ENCODE data around the gene NAA80. TPM values are rescaled to one million over a fixed set of nuclear protein-coding genes. Genes with fewer than 3 reads are reported as not detected.
"Not testable (repeated sequence)": the region's sequence is repeated elsewhere in the genome, so short reads cannot be mapped to it uniquely, and the experiment has no call there.

NAA80 gene
- polyA plus RNA-seq, 2 donors = 6.9 to 11.2 TPM

DNA sequence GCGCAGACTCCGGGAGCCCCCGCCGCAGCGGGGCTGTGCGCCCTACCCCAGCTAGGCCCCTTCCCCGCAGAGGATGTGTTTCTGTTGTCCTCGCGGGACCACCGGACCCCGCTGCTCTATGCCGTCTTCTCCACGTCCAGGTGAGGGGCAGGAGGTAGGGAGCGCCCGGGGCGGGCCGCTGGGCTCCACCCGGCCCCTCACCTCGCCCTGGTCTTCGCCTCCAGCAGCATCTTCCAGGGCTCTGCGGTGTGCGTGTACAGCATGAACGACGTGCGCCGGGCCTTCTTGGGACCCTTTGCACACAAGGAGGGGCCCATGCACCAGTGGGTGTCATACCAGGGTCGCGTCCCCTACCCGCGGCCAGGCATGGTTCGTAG, 25.5 kb downstream of the NAA80 start:
- 60 to 64% methylated on average over 31 of the region's 31 CpGs for WGBS, 2 donors
- H3K36me3 ChIP-seq (ENCODE audit: control insufficient read depth in 2 of 2, insufficient read depth in 2 of 2, low read length in 1 of 2) = peaks cover 0 to 3% of the 10 kb centered on the region in 2 donors
- peaks cover 9 to 22% of the 10 kb centered on the region in 2 donors for H3K4me1 ChIP-seq (ENCODE audit: control insufficient read depth in 2 of 2, insufficient read depth in 2 of 2, low read length in 1 of 2)
- no peaks in the 10 kb centered on the region for H3K27me3 ChIP-seq (ENCODE audit: control insufficient read depth in 1 of 2, insufficient read depth in 2 of 2, low read length in 2 of 2)
- H3K9me3 ChIP-seq (ENCODE audit: control insufficient read depth in 2 of 2, insufficient read depth in 1 of 2, low read depth in 1 of 2, low read length in 1 of 2) = no peaks in the 10 kb centered on the region
- H3K4me3 ChIP-seq (ENCODE audit: low read depth in 1 of 2, low read length in 2 of 2) = no peak overlapping the region
- H3K27ac ChIP-seq (ENCODE audit: low read depth in 2 of 2, low read length in 1 of 2) = no peak overlapping the region

DNA sequence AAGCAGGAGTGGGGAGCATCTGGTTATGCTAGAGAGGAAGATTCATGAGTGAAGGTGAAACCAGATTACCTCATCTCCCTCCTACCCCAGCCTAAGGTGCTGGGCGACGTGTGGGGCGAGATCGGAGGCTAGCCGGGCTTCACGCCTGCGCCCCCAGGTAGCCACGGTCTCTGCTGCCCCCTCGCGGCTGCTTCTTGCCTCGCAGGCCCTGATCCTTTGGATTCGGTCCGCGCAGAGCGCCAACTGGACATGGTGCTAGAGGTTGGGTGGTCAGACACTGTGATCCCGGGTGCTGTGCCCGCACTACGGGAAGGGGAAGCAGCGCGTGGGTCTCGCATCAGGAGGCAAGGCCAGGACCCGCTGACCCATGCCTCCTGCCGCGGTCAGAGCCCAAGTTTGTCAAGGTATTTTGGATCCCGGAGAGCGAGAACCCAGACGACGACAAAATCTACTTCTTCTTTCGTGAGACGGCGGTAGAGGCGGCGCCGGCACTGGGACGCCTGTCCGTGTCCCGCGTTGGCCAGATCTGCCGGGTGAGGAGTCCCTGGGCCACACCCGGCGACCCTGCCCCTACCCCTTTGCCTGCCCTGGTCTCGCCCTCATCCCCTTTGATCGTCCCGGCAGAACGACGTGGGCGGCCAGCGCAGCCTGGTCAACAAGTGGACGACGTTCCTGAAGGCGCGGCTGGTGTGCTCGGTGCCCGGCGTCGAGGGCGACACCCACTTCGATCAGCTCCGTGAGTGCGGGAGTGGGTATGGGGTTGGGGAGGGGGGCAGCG, 26.1 kb downstream of the NAA80 start:
- Histone ChIP-seq H3K36me3 (ENCODE audit: control insufficient read depth in 2 of 2, insufficient read depth in 2 of 2, low read length in 1 of 2) (no peaks in the 10 kb centered on the region), H3K9me3 (ENCODE audit: control insufficient read depth in 2 of 2, insufficient read depth in 1 of 2, low read depth in 1 of 2, low read length in 1 of 2) (no peaks in the 10 kb centered on the region), H3K27me3 (ENCODE audit: control insufficient read depth in 1 of 2, insufficient read depth in 2 of 2, low read length in 2 of 2) (no peaks in the 10 kb centered on the region), H3K27ac (ENCODE audit: low read depth in 2 of 2, low read length in 1 of 2) (peak overlapping the region in 1 of 2 donors; percentile 36), H3K4me3 (ENCODE audit: low read depth in 1 of 2, low read length in 2 of 2) (peak overlapping the region; percentile 30 to 34), H3K4me1 (ENCODE audit: control insufficient read depth in 2 of 2, insufficient read depth in 2 of 2, low read length in 1 of 2) (peaks cover 9 to 28% of the 10 kb centered on the region in 2 donors)
- WGBS, 2 donors = 7% methylated on average over 59 to 61 of the region's 61 CpGs

DNA sequence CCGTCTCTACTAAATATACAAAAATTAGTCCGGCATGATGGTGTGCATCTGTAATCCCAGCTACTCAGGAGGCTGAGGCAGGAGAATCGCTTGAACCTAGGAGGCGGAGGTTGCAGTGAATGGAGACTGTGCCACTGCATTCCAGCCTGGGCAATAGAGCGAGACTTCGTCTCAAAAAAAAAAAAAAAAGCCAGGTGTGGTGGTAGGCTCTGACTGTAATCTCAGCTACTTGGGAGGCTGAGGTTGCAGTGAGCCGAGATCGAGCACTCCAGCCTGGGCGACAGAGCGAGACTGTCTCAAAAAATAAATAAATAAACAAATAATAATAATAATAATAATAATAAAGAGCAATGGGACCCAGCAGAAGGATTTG, 26.7 kb downstream of the NAA80 start:
- not testable (repeated sequence) for H3K36me3 ChIP-seq (ENCODE audit: control insufficient read depth in 2 of 2, insufficient read depth in 2 of 2, low read length in 1 of 2); H3K9me3 ChIP-seq (ENCODE audit: control insufficient read depth in 2 of 2, insufficient read depth in 1 of 2, low read depth in 1 of 2, low read length in 1 of 2); H3K27me3 ChIP-seq (ENCODE audit: control insufficient read depth in 1 of 2, insufficient read depth in 2 of 2, low read length in 2 of 2); H3K4me3 ChIP-seq (ENCODE audit: low read depth in 1 of 2, low read length in 2 of 2); H3K27ac ChIP-seq (ENCODE audit: low read depth in 2 of 2, low read length in 1 of 2)
- WGBS, 2 donors = 54 to 63% methylated on average over 10 of the region's 10 CpGs
- H3K4me1 ChIP-seq (ENCODE audit: control insufficient read depth in 2 of 2, insufficient read depth in 2 of 2, low read length in 1 of 2) = peaks cover 13 to 34% of the 10 kb centered on the region in 2 donors

DNA sequence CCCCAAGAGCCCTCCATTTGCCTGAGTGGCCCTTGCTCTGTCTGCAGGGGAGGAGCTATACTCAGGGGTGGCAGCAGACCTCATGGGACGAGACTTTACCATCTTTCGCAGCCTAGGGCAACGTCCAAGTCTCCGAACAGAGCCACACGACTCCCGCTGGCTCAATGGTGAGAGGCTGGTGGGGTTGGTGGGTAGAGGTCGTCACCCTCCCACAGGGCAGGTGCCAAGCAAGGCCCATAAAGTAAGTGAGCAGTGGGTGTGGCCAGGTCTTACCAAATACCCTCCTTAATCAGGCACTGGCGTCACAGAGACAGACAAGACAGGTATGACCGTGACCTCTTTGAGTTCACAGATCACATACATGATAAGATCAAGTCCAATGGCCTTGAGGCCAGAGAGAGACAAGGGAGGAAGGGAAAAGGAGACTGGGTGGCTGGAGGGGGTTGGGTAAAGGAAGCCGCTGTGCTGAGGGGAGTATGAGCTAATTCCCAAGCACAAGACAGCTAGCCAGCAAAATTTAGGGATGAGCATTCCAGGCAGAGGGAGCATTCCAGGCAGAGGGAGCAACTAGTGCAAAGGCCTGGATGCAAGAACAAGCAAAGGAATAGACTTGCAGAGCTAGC, 27.8 kb downstream of the NAA80 start:
- H3K4me3 ChIP-seq (ENCODE audit: low read depth in 1 of 2, low read length in 2 of 2) = no peak overlapping the region
- no peaks in the 10 kb centered on the region for H3K27me3 ChIP-seq (ENCODE audit: control insufficient read depth in 1 of 2, insufficient read depth in 2 of 2, low read length in 2 of 2)
- no peak overlapping the region for H3K27ac ChIP-seq (ENCODE audit: low read depth in 2 of 2, low read length in 1 of 2)
- H3K36me3 ChIP-seq (ENCODE audit: control insufficient read depth in 2 of 2, insufficient read depth in 2 of 2, low read length in 1 of 2) = no peaks in the 10 kb centered on the region
- no peaks in the 10 kb centered on the region for H3K9me3 ChIP-seq (ENCODE audit: control insufficient read depth in 2 of 2, insufficient read depth in 1 of 2, low read depth in 1 of 2, low read length in 1 of 2)
- peaks cover 13 to 34% of the 10 kb centered on the region in 2 donors for H3K4me1 ChIP-seq (ENCODE audit: control insufficient read depth in 2 of 2, insufficient read depth in 2 of 2, low read length in 1 of 2)
- WGBS, 2 donors = 73 to 84% methylated on average over 10 of the region's 10 CpGs

DNA sequence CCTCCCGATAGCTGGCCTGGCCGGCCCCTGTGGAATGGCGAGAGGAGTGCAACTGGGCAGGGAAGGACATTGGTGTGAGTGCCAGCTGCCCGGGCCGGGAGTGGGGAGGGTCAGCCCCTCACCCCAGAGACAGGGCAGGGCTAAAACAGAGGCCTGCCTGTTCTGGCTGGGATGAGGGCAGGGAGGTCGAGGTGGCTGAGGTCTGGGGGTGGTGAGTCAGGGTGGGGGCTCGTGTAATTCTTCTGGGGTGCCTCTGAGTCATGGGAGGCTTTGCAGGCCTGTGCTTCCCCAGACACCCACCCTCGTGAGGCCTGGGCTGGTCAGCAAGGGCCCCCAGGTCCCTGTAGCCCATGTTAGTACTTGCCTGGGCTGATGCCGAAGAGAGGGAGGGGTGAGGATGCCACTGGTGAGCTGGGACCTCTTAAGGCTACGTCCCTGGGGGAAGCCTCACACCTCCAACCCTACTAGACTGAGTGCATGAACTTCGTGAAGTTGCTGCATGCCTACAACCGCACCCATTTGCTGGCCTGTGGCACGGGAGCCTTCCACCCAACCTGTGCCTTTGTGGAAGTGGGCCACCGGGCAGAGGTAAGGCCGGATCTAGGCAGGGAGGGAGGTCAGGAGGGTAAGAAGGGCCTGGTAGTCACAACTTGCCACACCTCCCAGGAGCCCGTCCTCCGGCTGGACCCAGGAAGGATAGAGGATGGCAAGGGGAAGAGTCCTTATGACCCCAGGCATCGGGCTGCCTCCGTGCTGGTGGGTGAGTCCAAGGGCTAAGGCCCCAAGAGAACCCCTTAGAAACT, 28.6 kb downstream of the NAA80 start:
- no peak overlapping the region for H3K4me3 ChIP-seq (ENCODE audit: low read depth in 1 of 2, low read length in 2 of 2)
- peaks cover 13 to 34% of the 10 kb centered on the region in 2 donors for H3K4me1 ChIP-seq (ENCODE audit: control insufficient read depth in 2 of 2, insufficient read depth in 2 of 2, low read length in 1 of 2)
- no peaks in the 10 kb centered on the region for H3K9me3 ChIP-seq (ENCODE audit: control insufficient read depth in 2 of 2, insufficient read depth in 1 of 2, low read depth in 1 of 2, low read length in 1 of 2)
- no peaks in the 10 kb centered on the region for H3K36me3 ChIP-seq (ENCODE audit: control insufficient read depth in 2 of 2, insufficient read depth in 2 of 2, low read length in 1 of 2)
- WGBS, 2 donors = 74% methylated on average over 19 of the region's 19 CpGs
- H3K27ac ChIP-seq (ENCODE audit: low read depth in 2 of 2, low read length in 1 of 2) = no peak overlapping the region
- no peaks in the 10 kb centered on the region for H3K27me3 ChIP-seq (ENCODE audit: control insufficient read depth in 1 of 2, insufficient read depth in 2 of 2, low read length in 2 of 2)

DNA sequence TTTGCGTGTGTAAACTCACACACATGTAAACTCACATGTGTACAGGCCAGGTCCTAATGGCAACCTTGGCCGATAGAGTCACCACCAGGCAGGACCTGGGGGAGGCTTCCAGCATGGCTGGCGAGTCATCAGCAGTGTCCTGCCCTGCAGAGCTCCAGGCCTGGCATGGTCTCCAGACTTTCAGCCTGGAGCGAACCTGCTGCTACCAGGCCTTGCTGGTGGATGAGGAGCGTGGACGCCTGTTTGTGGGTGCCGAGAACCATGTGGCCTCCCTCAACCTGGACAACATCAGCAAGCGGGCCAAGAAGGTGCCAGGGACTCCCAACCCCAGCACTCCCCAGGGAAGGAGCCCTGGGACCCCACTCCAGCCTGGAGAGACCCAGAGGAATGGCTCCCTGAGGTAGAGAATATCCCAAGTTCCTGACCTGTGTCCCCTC, 29.2 kb downstream of the NAA80 start:
- Histone ChIP-seq H3K4me3 (ENCODE audit: low read depth in 1 of 2, low read length in 2 of 2) (no peak overlapping the region), H3K4me1 (ENCODE audit: control insufficient read depth in 2 of 2, insufficient read depth in 2 of 2, low read length in 1 of 2) (peaks cover 13 to 39% of the 10 kb centered on the region in 2 donors), H3K36me3 (ENCODE audit: control insufficient read depth in 2 of 2, insufficient read depth in 2 of 2, low read length in 1 of 2) (no peaks in the 10 kb centered on the region), H3K27ac (ENCODE audit: low read depth in 2 of 2, low read length in 1 of 2) (peak overlapping the region in 1 of 2 donors; percentile 77), H3K27me3 (ENCODE audit: control insufficient read depth in 1 of 2, insufficient read depth in 2 of 2, low read length in 2 of 2) (no peaks in the 10 kb centered on the region), H3K9me3 (ENCODE audit: control insufficient read depth in 2 of 2, insufficient read depth in 1 of 2, low read depth in 1 of 2, low read length in 1 of 2) (no peaks in the 10 kb centered on the region)
- WGBS, 2 donors = 67 to 77% methylated on average over 8 of the region's 8 CpGs

DNA sequence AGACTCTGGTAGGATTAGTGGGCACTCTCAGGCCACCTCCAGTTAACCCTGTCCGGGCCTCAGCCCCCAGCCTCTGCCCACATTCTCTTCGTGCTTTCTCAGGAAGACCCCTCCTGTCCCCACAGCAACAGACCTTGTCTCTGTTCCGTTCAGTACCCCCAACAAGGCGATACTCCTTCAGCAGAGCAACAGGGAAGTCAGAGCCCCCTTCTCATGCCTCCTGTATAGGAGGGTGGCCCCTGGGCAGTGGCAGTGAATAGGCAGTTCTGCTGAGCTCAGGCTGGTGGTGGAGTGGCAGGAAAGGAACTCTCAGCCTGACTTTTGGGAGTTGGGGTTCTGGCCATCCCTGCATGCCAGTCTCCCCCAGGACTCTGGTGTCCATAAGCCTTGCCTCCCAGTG, 29.7 kb downstream of the NAA80 start:
- Histone ChIP-seq H3K27me3 (ENCODE audit: control insufficient read depth in 1 of 2, insufficient read depth in 2 of 2, low read length in 2 of 2) (no peaks in the 10 kb centered on the region), H3K9me3 (ENCODE audit: control insufficient read depth in 2 of 2, insufficient read depth in 1 of 2, low read depth in 1 of 2, low read length in 1 of 2) (no peaks in the 10 kb centered on the region), H3K4me1 (ENCODE audit: control insufficient read depth in 2 of 2, insufficient read depth in 2 of 2, low read length in 1 of 2) (peaks cover 13 to 39% of the 10 kb centered on the region in 2 donors), H3K36me3 (ENCODE audit: control insufficient read depth in 2 of 2, insufficient read depth in 2 of 2, low read length in 1 of 2) (no peaks in the 10 kb centered on the region), H3K4me3 (ENCODE audit: low read depth in 1 of 2, low read length in 2 of 2) (no peak overlapping the region), H3K27ac (ENCODE audit: low read depth in 2 of 2, low read length in 1 of 2) (peak overlapping the region; percentile 5 to 77)
- WGBS, 2 donors = 43 to 48% methylated on average over 4 of the region's 4 CpGs

DNA sequence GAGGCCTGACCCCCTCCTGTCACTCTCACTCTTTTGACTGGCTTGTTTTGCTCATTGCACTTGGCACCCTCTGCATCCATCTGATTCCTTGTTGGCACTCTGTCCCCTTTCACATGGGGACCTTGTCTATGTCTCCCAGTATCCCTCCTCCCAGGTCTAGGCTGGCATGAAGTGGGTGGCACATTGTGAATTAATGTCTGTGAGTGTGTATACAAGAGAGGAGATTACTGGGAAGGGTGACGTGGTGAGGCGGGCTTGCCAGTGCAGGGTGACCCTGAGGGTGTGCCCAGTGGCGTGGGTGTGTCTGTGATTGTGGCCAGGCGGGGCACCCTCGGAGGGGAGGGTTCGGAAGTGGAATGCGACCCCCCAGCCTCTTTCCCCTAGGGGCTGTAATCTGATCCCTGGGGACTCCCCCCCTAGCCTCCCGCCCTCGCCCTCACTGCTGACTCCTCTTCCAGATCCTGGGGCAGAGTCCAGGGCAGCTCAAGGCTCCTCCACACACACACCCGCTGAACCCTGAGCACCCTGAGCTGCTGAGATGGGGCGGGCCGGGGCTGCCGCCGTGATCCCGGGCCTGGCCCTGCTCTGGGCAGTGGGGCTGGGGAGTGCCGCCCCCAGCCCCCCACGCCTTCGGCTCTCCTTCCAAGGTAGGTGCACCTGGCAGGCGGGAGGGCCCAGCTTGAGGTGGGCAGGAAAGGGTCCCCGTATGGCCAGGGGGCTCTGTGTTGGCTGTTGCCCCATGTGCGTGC, 30.3 kb downstream of the NAA80 start, which contains the start of gene SEMA3B:
SEMA3B (plus strand) TSS at position 445 of the 749 bp plus-strand sequence; CDS start at position 539, 94 bp downstream.
- Histone ChIP-seq H3K36me3 (ENCODE audit: control insufficient read depth in 2 of 2, insufficient read depth in 2 of 2, low read length in 1 of 2) (no peaks in the 10 kb centered on the region), H3K4me1 (ENCODE audit: control insufficient read depth in 2 of 2, insufficient read depth in 2 of 2, low read length in 1 of 2) (peaks cover 13 to 39% of the 10 kb centered on the region in 2 donors), H3K27me3 (ENCODE audit: control insufficient read depth in 1 of 2, insufficient read depth in 2 of 2, low read length in 2 of 2) (no peaks in the 10 kb centered on the region), H3K4me3 (ENCODE audit: low read depth in 1 of 2, low read length in 2 of 2) (no peak within 1 kb of the TSS), H3K27ac (ENCODE audit: low read depth in 2 of 2, low read length in 1 of 2) (peak within 1 kb of the TSS; percentile 20 to 77), H3K9me3 (ENCODE audit: control insufficient read depth in 2 of 2, insufficient read depth in 1 of 2, low read depth in 1 of 2, low read length in 1 of 2) (no peaks in the 10 kb centered on the region)
- WGBS, 2 donors = 25 to 31% methylated on average over 19 to 21 of the region's 21 CpGs

DNA sequence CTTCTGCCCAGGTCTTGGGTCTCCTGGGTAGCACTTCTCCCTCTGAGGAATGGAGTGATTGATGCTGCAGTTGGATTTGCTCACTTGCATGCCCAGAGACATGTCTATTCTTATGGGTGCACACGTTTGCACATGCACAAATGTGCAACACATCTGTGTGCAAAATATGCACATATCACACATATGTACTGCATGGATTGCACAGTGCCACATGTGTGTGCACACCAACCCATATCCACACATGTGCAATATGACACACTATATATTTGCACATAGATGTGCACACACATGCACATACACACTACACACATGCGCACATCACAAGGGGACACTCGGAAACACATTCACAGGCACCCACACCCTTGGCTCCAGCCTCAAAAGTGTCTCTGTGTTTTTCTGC, 30.9 kb downstream of the NAA80 start:
- H3K4me1 ChIP-seq (ENCODE audit: control insufficient read depth in 2 of 2, insufficient read depth in 2 of 2, low read length in 1 of 2) = peaks cover 13 to 37% of the 10 kb centered on the region in 2 donors

More for the DNA sequence above, 30.9 kb downstream of the NAA80 start:
- Histone ChIP-seq H3K27me3 (ENCODE audit: control insufficient read depth in 1 of 2, insufficient read depth in 2 of 2, low read length in 2 of 2) (no peaks in the 10 kb centered on the region), H3K27ac (ENCODE audit: low read depth in 2 of 2, low read length in 1 of 2) (peak overlapping the region; percentile 20 to 77), H3K4me3 (ENCODE audit: low read depth in 1 of 2, low read length in 2 of 2) (no peak overlapping the region), H3K36me3 (ENCODE audit: control insufficient read depth in 2 of 2, insufficient read depth in 2 of 2, low read length in 1 of 2) (no peaks in the 10 kb centered on the region), H3K9me3 (ENCODE audit: control insufficient read depth in 2 of 2, insufficient read depth in 1 of 2, low read depth in 1 of 2, low read length in 1 of 2) (no peaks in the 10 kb centered on the region)
- WGBS, 2 donors = 14 to 19% methylated on average over 3 of the region's 3 CpGs
